Retina (tissue), 1 donor: ENCODE data around the gene TRAF2.

Experiments used
- DNase-seq: peaks from one replicate; pipeline ENCODE4 v3.0.0-alpha.2; 2016

TRAF2 gene

GRCh38 chr9:136886610-136887597, 588 bp downstream of the TRAF2 start:
- DNase-seq: peak; percentile 63

GRCh38 chr9:136888454-136888853, 2.1 kb downstream of the TRAF2 start:
- DNase-seq: no peak

DNA sequence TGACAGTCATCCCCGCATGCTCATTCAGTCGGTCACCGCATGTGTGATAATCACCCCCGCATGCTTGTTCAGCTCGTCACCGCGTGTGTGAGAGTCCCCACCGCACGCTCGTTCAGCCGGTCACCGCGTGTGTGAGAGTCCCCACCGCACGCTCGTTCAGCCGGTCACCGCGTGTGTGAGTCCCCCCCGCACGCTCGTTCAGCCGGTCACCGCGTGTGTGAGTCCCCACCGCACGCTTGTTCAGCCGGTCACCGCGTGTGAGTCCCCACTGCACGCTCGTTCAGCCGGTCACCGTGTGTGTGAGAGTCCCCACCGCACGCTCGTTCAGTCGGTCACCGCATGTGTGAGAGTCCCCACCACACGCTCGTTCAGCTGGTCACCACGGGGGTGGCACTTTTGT, 3.5 kb downstream of the TRAF2 start:
- DNase-seq: no peak

GRCh38 chr9:136890661-136891060, 4.3 kb downstream of the TRAF2 start:
- no peak for DNase-seq

- no peak for DNase-seq
Observed at GRCh38 chr9:136896027-136896426, 9.7 kb downstream of the TRAF2 start.

- DNase-seq: no peak
Observed at GRCh38 chr9:136898483-136899100, 12.3 kb downstream of the TRAF2 start.

DNA sequence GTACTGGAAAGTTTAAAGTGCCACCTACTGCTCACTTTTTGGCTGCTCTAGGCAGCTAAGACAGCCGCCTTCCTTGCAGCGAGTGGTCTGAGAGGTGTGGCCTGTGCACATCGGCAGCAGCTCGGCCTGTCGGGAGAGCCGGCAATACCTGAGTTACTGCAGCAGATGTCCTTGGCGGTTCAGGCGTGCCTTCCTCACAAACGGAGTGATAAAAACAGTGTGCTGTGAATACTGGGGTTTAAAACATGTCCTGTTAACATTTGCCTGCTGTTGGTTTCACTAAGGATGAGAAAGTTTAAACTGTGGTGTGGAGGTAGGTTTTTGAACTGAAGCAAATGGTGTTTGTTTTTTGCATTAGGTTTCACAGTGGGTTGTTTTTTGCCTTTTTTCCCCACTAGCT, 12.9 kb downstream of the TRAF2 start:
- DNase-seq: no peak

GRCh38 chr9:136900556-136900955, 14.2 kb downstream of the TRAF2 start:
- no peak for DNase-seq

GRCh38 chr9:136900988-136901515, 14.7 kb downstream of the TRAF2 start:
- DNase-seq: no peak

GRCh38 chr9:136901516-136902258, 15.4 kb downstream of the TRAF2 start:
- DNase-seq: no peak

- DNase-seq: no peak
Observed at GRCh38 chr9:136902259-136902821, 16.0 kb downstream of the TRAF2 start.

DNA sequence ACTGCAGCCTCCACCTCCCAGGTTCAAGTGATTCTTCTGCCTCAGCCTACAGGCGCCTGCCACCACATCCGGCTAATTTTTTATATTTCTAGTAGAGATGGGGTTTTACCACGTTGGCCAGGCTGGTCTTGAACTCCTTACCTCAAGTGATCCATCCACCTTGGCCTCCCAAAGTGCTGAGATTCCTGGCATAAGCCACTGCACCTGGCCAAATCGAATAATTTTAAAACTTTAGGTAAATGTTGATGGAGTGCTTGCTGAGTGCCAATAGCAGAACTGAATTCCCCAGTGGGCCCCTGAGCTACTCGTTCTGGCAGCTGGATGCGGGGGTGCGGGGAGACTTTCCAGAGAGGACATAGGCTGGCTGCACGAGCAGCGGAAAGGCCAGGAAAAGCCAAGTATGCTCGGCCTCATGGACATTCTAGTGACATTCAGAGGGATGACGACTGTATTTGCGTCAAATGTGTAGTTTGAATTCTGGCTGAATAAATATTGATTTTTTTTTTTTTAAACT, 16.8 kb downstream of the TRAF2 start:
- peak; percentile 23 for DNase-seq

- no peak for DNase-seq
Observed at GRCh38 chr9:136906266-136906665, 19.9 kb downstream of the TRAF2 start.

- no peak for DNase-seq
Observed at GRCh38 chr9:136907011-136907914, 20.9 kb downstream of the TRAF2 start.

DNA sequence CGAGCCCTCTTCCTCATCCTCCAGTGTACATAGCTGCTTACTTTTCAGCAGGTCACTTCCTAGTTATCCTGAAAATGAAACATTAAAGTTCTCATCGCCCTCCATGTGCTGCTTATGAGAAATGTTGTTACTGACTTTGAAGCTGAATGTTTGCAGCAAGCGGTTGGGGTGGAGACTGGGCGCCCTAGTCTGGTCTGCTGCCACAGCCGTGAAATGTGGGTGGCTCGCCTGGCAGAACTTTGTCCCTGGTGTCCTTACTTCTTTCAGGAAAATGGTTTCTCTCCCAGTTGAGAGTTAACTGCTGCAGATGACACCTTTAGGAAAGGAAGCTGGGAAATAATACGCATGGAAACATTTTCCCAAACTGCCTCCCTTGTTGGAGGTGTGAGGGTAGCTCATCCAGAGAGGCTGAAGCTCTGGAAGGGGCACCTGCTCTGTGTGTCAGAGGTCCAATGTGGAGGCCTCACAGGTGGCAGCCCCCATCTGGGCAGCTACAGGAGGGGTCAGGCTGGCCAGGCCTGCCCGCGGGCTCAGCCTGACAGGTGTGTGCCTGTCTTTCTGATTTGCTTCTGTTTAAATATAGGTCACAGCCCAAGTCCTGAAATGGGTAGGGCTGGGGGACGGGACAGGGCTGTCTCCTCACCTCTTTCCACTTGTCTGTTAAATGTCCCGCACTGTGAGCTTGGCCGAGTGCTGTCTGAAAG, 24.0 kb downstream of the TRAF2 start:
- DNase-seq: no peak

- DNase-seq: no peak
Observed at GRCh38 chr9:136910901-136911245, 24.6 kb downstream of the TRAF2 start.

- no peak for DNase-seq
Observed at GRCh38 chr9:136913701-136914438, 27.6 kb downstream of the TRAF2 start.

- no peak for DNase-seq
Observed at GRCh38 chr9:136915632-136916329, 29.5 kb downstream of the TRAF2 start.
